Measurements from ENCODE around the gene UQCRC1. TPM values are rescaled to one million over a fixed set of nuclear protein-coding genes. Genes with fewer than 3 reads are reported as not detected.

Gene UQCRC1
- 132 TPM for total RNA-seq

DNA sequence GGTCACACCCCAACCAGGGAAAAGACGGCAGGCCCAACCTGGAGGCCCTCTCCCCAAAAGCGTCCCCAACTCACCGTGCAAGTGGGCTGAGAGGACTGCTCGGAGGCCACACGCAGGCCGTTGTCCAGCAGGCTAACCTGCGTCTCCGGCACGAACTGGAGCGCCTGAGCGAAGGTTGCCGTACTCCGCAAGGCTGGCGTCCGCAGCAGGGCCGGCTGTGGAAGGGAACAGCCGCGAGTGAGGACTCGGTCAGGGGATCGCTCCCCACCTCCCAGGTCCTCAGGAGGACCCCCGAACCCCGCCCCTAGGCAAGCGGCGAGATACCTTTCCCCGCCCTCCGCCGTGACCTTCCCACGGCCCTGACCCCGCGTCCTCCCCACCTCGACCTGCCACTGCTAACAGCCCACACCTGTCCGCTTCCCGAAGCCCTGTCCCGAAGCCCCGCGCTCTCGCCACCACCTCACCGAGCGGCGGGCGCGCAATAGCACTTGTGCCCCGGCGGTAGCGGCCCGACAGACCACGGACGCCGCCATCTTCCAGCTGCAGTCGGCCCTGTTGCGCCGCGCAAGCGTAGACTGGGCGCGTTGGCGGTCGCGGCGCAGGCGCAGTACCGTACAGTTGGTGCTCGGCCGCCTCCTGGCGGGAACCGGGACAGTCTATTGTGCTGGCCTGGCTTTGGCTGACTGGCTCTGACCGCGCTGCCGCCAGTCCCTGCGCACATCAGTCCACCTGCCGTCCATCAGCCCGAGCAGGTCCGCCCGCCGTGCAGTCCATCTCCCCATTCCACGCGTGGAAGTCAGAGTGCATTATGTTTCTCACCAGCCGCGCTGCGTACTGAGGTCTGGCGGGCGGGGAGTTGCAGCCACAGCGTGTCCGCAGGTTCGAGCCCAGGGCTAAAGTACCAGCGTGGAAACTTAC is at the start of gene UQCRC1:
UQCRC1 (minus strand) TSS at position 559 of the 918 bp plus-strand sequence; CDS start at position 533, 26 bp downstream.
- DNase-seq: peak; percentile 90

- no peak for DNase-seq
Measured at GRCh38 chr3:48656841-48657281, 47.4 kb upstream of the UQCRC1 start.

DNA sequence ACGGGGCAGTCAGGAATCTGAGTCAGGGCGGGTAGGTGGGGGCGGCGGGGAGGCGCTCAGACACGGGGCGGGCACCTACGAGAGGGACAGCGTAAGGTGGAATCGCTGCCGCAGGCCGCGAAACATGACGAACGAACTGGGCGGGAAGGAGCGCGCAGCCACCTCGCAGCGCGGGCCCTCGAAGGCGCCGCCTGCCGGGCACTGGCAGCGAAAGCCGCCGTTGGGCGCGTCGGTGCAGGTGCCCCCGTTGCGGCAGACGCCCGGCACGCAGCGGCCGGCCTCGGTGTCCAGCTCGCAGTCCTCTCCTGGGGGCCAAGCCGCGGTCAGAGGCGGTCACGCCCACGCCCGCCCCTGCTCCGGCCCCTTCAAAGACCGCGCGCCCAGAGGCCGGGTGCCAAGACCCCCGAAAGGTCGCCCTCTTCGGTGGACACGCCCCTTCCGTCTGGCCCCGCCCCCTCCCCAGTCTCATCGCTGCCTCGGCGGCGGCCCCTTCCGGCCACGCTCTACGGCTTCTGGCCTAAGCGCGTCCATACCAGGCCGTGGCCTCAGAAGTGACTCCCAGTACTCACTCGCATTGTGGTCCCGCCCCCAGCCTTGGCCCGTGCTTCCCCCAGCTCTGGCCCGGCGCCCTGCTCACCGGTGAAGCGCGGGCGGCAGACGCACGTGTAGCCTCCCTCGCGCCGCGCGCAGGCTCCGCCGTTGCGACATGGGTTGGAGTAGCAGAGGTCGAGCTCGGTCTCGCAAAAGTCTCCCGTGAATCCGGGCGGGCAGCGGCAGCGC is 46.8 kb upstream of the UQCRC1 start:
- no peak for DNase-seq

DNA sequence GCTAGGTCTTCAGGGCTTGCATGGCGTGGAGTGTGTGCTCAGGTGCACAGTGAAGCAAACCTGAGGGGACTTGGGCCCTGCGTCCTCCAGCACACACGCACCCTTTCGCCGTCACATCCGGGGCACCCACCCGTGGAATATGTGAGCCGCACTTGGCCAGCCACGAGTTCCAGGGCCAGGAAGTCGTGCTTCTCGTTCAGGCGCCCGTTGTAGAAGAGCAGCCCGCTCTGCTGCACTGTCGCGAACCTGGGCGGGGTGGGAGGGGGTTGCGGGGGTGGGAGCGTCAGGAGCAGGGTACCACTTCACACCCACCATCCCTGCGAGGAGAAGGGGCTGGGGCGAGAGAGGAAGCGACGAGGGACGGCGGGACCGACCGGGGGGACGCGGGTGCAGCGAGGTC is 46.2 kb upstream of the UQCRC1 start:
- DNase-seq: no peak

- DNase-seq: no peak
Measured at GRCh38 chr3:48655063-48655462, 45.6 kb upstream of the UQCRC1 start.

- no peak for DNase-seq
Measured at GRCh38 chr3:48652923-48653715, 43.7 kb upstream of the UQCRC1 start.

- DNase-seq: no peak
Measured at GRCh38 chr3:48651771-48652170, 42.3 kb upstream of the UQCRC1 start.

GRCh38 chr3:48650723-48651122 is 41.3 kb upstream of the UQCRC1 start:
- DNase-seq: no peak

DNA sequence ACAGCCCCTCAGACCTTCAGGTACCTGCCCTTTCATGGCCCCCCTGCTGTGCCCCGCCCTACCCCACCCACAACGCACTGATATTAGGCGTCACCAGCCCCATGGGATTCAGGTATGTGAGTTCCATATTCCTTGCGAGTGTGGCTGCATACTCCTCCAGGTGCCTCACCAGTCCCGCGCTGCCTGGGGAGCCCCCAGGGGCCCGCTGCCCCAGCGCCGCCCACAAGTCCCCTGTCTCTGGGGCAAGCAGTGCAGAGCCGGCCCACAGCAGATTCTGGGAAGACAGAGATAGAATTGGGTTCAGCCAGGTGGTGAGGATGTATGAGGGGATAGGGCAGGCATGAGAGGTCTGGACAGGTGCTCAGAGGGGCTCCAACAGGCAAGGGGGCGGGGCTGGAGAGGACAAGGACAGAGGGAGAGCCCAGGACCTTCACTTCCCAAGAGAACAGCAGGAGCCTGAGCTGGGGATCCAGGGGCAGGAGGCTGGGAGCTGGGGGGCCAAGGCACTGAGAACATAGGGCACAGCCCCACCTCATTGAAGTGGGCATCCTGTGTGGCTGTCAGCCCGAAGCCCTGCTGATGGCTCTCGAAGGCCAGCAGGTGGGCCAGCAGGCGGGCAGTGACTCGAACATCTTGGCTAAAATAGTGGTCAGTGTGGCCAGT is 38.9 kb upstream of the UQCRC1 start:
- DNase-seq: no peak

DNA sequence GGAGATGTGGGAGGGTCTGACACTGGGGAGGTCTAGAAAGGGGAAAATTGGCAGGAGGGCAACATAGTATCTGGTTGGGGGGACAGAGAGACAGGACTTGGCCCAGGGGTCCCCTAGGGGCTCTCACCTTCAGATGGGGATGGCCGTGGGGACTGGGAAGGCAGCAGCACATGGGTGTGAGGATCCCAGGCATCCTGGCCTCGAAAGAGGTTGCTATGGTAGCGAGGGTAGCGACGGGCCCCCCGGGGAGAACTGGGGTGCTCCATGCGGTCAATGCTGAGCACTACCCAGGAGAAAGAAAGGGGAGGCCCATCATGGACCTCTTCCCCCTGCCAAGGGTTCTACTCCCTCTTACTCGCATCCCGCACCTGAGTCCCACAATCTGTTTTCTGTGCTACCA is 38.3 kb upstream of the UQCRC1 start:
- no peak for DNase-seq

GRCh38 chr3:48644898-48645760 is 35.7 kb upstream of the UQCRC1 start:
- no peak for DNase-seq

DNA sequence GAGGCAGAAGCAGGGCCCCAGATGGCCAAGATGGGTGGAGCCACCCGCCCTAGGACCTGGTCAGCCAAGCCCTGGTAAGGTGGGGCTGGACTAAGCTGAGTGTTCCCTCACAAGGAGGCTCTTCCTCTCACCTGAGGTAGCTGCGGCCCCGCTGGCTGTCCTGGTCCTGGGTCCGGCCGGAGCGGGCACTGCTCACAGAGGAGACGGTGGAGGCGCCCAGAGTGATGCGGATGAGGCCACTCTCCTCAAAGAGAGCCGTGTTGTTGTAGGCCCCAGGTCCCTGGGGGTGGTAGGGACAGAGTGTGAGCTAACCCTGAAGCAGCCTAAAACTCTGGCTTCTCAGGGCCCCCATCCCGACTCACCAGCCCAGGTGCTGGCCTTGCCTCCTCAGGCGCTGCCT is 33.2 kb upstream of the UQCRC1 start:
- no peak for DNase-seq

- DNase-seq: no peak
Measured at GRCh38 chr3:48641396-48641795, 31.9 kb upstream of the UQCRC1 start.

DNA sequence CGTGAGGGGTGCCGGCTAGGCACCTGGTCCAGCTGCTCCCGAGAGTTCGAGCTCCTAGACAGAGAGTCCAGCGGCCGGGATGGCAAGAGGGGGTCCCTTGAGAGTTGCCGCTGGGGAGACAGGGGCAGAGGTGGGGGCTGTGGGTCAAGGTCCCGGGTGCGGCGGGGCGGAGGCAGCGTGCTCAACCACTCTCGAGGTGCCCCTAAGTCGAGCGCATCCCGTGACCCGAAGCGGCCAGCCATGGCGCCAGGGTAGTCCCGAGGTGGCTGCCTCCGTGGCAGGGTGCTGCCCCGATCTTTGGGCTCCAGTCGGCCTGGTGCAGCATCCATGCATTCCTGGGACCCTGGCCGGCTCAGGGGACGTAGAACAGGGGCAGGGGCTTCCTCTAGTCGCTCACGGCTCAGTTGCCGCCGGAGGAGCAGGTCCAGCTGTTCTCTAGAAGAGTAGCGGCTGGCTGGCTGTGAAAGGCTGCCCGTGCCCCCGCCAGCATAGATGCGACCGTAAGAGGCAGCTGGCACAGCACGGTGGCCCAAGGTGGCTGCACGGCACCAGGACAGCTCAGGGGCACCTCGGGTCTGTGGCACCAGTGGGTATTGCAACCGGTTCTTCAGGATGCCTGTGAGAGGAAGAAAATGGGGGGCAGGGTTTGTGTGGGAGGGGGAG is 30.6 kb upstream of the UQCRC1 start:
- DNase-seq: no peak

- DNase-seq: no peak
Measured at GRCh38 chr3:48637305-48637704, 27.9 kb upstream of the UQCRC1 start.

- DNase-seq: no peak
Measured at GRCh38 chr3:48636149-48636655, 26.8 kb upstream of the UQCRC1 start.

GRCh38 chr3:48635222-48636021 is 26.0 kb upstream of the UQCRC1 start, which contains the start of gene SLC26A6:
Gene SLC26A6 (minus strand): TSS chr3:48635461. CDS start chr3:48635393, 68 bp downstream.
- DNase-seq: peak; percentile 92

DNA sequence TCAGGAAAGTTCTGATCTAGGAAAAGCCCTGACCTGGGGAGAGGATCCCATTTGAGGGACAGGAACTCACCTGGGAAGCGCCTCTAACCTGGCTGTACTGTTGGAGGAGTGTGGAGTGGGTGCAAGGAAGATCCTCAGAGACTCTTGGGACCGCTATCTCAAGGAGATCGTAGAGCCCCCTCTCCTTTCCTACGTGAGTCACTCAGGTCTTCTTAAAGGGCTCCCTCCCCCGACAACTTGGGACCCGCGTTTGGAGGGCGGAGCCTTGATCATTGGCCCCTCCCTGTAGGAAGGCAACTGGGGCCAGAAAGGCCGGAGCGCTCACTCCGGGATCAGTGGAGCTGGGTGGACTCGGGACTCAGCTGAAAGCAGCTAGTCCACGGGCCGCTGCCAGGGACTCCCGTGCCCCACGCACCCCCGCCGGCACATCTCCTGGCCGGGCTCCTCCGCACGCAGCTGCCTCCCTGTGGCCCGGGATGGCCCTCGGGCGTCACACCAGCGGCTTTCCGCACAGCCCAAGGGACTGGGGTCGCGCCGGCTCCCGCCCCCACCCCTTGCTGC is 25.3 kb upstream of the UQCRC1 start:
- DNase-seq: no peak

- DNase-seq: no peak
Measured at GRCh38 chr3:48633743-48634142, 24.3 kb upstream of the UQCRC1 start.

Measured in skin of body (tissue), 2 donors.